HG02970 (cell line): ENCODE measurements around the gene TNFAIP1.

ENCODE experiments used
- ATAC-seq: cut with Tn5 transposase; IDR thresholded peaks from one replicate; pipeline ENCODE4 v1.9.1; 2021; ENCODE audit warnings: mild to moderate bottlenecking, moderate library complexity, moderate number of reproducible peaks; ENCODE audit not compliant: unreplicated experiment, low FRiP score

TNFAIP1 gene

GRCh38 chr17:28394337-28395116 lies 59.0 kb downstream of the TNFAIP1 start:
- ATAC-seq = no peak

GRCh38 chr17:28395426-28395825 lies 59.9 kb downstream of the TNFAIP1 start:
- no peak for ATAC-seq

- ATAC-seq = no peak
These were observed 60.4 kb downstream of the TNFAIP1 start for GRCh38 chr17:28395968-28396367.
